GM12875 (cell line): ENCODE data around the gene IL23R.

Experiments used
- H3K4me3 ChIP-seq: one replicate; pipeline ENCODE4 v1.5.1; 2011; ENCODE audit warnings: low read depth, low read length, control low read depth
- TF ChIP-seq, protein P1 (sequence below): IDR thresholded peaks from 2 replicates; pipeline ENCODE4 v1.5.1; 2011; ENCODE audit warnings: low read depth, mild to moderate bottlenecking, control low read depth, inconsistent platforms, low read length, moderate library complexity, borderline replicate concordance; ENCODE audit not compliant: insufficient read depth

IL23R gene

DNA sequence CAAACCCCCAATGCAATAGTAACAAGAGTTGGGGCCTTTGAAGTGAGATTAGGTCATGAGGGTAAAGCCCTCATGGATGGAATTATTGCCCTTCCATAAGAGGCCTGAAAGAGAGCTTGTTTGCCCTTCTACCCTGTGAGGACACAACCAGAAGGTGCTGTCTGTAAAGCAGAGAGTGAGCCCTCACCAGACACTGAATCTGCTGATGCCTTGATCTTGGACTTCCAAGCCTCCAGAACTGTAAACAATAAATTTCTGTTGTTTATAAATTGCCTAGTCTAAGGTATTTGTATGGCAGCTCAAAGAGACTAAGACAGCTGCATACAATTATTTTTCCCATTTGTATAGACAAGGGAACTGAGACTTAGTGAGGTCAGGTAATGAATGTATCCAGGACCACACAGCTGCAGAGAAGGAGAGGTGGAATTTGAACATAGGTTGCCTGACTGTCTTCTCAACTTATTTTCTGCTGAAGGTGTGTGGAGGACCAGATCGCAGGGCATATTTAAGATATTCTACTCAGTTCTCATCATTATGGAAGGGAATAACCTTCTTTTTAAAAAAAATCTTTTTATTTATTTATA is 18.7 kb downstream of the IL23R start:
- TF ChIP-seq, protein P1, sequence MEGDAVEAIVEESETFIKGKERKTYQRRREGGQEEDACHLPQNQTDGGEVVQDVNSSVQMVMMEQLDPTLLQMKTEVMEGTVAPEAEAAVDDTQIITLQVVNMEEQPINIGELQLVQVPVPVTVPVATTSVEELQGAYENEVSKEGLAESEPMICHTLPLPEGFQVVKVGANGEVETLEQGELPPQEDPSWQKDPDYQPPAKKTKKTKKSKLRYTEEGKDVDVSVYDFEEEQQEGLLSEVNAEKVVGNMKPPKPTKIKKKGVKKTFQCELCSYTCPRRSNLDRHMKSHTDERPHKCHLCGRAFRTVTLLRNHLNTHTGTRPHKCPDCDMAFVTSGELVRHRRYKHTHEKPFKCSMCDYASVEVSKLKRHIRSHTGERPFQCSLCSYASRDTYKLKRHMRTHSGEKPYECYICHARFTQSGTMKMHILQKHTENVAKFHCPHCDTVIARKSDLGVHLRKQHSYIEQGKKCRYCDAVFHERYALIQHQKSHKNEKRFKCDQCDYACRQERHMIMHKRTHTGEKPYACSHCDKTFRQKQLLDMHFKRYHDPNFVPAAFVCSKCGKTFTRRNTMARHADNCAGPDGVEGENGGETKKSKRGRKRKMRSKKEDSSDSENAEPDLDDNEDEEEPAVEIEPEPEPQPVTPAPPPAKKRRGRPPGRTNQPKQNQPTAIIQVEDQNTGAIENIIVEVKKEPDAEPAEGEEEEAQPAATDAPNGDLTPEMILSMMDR = no peak
- H3K4me3 ChIP-seq = no peak overlapping the region

DNA sequence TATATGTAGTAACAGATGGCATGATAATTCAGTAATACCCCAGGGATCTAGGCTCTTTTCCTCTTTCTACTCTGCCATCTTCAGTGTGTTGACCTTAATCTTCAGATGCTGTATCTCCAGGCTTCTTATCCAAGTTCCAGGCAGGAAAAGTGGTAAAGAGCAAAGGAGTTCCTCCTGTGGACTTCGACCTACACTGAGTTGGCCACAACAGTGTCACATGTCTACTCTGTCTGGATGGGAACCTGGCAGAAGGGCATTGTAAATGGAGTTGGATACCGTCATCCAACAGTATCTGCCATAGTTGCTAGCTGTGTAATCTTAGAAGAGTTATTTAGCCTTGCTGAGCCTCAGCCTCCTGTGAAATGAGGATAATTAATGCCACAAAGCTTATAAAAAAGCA is 21.9 kb downstream of the IL23R start:
- TF ChIP-seq, protein P1 = no peak

DNA sequence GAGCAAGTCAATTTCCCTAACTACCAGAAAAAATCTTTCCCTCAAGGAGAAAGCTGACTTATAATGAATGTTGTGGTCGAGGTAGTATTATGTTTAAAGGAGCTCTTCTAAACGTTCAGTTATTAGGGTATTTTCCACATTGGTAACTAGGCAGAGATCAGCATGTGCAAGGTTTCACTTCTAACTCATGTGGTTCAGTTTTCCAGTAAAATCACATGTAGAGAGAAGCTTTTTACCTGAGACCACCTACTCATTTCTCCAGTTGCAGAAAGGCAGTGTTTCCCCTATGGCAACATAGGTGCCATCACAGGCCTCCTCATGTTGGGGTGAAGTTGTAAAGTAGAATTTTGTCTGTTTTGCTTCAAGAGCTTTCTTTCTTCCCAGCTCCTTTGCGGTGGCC is 23.7 kb downstream of the IL23R start:
- no peak overlapping the region for H3K4me3 ChIP-seq
- TF ChIP-seq, protein P1 = no peak

More for the DNA sequence above, 21.9 kb downstream of the IL23R start:
- H3K4me3 ChIP-seq = no peak overlapping the region

DNA sequence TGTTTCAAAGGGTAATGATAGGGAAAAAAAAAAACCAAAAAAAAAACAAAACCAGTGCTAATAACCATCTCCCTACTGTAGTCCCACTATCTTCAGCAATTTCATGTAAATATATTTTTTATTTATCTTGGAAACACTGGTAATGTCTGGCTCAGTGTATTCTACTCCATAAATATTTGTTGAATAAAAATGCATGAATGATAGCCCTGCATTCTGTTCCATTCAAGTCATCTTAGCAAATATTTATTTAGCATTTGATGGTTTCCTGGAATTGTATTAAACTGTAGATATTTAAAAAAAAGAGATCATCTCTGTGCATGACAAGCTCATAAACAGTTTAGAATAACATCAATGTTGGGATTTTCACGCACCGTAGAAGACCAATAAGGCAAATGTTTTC is 24.2 kb downstream of the IL23R start:
- TF ChIP-seq, protein P1 = no peak
- no peak overlapping the region for H3K4me3 ChIP-seq

DNA sequence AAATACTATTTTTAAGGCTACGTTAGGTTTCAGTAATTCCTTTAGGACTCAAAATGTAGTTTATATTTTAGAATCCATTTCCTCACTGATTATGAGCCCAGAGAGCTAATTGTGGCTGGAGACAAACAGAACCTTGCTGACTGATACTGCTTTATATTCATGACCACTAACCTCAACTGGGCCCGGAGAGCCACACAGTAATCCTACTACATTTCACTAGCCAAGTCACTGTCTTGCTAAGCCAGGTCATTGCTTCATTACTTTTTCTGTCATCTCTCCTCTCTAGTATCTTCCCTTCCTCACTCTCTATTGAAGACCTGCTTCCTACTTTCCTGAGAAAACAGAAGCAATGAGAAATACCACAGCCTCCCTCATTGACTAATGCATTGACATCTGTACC is 24.7 kb downstream of the IL23R start:
- TF ChIP-seq, protein P1 = no peak
- no peak overlapping the region for H3K4me3 ChIP-seq

DNA sequence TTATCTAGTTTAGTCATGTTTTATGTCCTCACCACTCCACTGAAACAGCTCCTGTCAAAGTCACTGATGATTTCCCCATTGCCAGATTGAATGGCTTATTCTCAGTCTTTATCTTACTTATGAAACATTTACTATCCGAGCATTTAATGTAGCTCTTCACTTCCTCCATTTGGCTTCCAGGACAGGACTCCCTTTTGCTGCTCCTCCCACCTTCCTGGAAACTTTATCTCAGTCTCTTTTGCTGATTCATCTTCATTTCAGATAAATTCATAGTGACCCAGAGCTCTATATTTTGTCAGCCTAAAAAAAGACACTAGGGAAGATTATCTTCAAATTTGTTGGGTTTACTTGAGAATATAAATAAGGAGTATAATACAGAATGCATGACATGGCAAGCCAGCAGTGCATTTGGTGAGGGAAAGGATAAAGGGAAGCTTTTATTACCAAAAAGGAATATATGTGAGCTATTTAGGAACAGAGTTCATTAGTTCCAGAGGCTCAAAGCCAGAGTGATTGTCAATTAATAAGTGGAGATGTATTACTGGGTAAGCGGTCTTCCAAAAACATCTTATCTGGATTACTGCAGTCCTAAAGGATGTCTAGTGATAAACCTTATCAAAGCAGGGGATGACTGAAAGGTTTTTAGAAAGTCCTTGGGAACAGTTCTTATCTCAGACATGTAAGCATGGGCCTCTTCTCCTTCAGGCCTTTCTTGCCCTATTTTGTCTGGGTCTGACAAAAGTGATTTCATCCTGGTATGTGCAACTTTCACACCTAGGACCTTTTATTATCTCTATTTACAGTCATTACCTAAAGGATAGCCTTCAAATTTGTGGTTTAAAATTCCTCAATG is 25.6 kb downstream of the IL23R start:
- no peak overlapping the region for H3K4me3 ChIP-seq
- TF ChIP-seq, protein P1 = no peak

DNA sequence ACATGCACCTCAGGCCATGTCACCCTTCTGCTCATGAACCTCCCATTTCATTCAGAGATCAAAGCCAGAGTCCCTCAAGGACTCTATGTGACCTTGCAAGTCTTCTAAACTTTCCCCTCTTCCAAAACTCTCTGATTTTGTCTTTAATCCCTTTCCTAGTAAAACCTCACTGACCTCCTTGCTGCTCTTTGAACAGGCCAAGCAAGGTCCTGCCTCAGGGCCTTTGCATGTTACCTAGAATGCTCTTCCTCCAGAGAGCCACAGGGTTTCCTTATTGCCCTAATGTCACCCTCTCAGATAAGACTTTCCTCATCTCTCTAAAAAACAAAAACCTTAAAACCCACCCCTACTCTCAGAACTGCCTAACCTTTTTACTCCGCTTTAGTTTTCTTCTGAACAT is 26.6 kb downstream of the IL23R start:
- TF ChIP-seq, protein P1 = no peak

More for the DNA sequence above, 26.6 kb downstream of the IL23R start:
- H3K4me3 ChIP-seq = no peak overlapping the region
